Activated T-helper 2 cell treated with anti-CD3 and anti-CD28 coated beads, Interferon-gamma antibody, Interleukin-2, Interleukin-4, amounts not matched to agents 10 μg/mL and 5 μg/mL and 100 μg/mL, durations not matched to agents 14 hours and 24 hours and 36 hours (primary cell): ENCODE results near the gene SURF4. TPM values are rescaled to one million over a fixed set of nuclear protein-coding genes. Genes with fewer than 3 reads are reported as not detected.
"Not testable (repeated sequence)": the region's sequence is repeated elsewhere in the genome, so short reads cannot be mapped to it uniquely, and the experiment has no call there.

Source experiments
- DNase-seq: peaks from one replicate; pipeline ENCODE4 v3.0.0; 2021; ENCODE audit warnings: low spot score
- H3K27ac Mint-ChIP-seq: one replicate; pipeline ENCODE4 v1.8.0; 2021; ENCODE audit warnings: mixed read lengths
- H3K27me3 Mint-ChIP-seq: one replicate; pipeline ENCODE4 v1.8.0; 2021; ENCODE audit warnings: low read depth, mixed read lengths
- H3K36me3 Mint-ChIP-seq: one replicate; pipeline ENCODE4 v1.8.0; 2021; ENCODE audit warnings: low read depth, mixed read lengths
- H3K4me1 Mint-ChIP-seq: one replicate; pipeline ENCODE4 v1.8.0; 2021; ENCODE audit warnings: low read depth, mixed read lengths
- H3K4me3 Mint-ChIP-seq: one replicate; pipeline ENCODE4 v1.8.0; 2021; ENCODE audit warnings: low read depth, mild to moderate bottlenecking, moderate library complexity, mixed read lengths
- H3K9me3 Mint-ChIP-seq: one replicate; pipeline ENCODE4 v1.8.0; 2021; ENCODE audit warnings: mixed read lengths
- intact Hi-C: fragments of 100-400 bp; cut with micrococcal nuclease; formaldehyde crosslinking; loops from one replicate; pipeline ENCODE4 v1.15.1; 2023
- total RNA-seq: library from RNA; stranded (reverse); gene quantifications from 2 replicates; pipeline ENCODE4 v1.2.3, GENCODE V29; 2022

Gene SURF4
- total RNA-seq, 1 donor from 2014 or later = 393 TPM

DNA sequence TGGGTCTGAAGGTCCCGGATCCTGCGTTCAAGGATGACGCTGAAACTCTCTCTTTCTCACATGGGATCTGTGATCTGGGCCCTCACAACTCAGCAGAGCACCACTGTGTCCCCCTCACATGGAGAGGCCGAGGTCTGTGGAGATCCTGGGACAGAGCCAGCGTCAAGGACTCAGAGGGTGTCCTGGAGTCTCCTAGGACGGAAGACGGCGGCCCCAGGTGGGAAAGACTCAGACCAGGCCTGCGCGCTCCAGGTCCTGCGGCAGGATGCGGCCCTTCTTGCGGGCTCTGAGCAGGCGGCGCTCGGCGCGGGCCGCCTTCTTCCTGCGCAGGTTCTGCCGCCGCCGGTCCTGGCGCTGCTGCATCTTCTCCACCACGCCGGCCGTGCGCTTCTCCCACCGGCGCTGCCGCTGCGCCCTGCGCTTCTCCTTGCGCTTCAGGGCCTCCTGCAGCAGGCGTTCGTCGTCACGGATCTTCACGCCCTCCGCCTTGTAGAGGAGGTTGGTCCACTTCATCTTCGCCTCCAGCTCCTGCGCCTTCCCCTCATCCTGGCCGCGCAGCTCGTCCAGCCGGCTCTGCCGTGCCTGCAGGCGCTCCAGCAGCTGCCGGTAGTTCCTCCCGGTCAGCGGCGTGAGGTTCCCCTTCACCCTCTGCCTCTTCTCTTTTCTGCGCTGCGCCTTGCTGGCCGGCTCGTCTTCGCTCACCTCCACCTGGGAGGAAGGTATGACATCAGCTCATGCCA lies 44.0 kb downstream of the SURF4 start:
- no peak overlapping the region for H3K27ac Mint-ChIP-seq
- no peak overlapping the region for H3K4me3 Mint-ChIP-seq
- DNase-seq = no peak
- peaks cover 12% of the 10 kb centered on the region for H3K4me1 Mint-ChIP-seq
- no peaks in the 10 kb centered on the region for H3K27me3 Mint-ChIP-seq
- peaks cover 76% of the 10 kb centered on the region for H3K36me3 Mint-ChIP-seq
- H3K9me3 Mint-ChIP-seq = no peaks in the 10 kb centered on the region
- intact Hi-C loops = loop anchor here (10.0 kb wide), 1 partner anchor 147 kb away; no protein-coding TSS in a partner anchor

DNA sequence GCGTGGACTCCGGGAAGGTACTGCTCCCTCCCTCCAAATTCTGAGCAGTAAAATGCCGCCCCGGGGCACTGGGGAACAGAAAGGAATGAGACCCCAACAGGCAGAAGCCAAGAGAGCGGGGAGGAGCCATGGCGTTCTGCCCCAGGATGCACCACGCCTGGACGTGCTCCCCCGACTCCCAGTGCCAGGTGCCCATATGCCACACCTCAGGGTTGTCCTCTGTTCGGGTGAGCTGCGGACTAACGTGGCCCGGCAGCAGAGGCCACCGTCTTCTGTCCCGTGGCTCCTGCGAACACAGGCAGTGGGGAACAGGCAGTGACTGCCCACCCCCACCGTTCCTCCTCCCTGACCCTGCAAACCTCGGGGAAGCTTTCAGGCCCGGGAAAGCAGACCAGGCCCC lies 44.6 kb downstream of the SURF4 start:
- Mint-ChIP-seq H3K4me3 (no peak overlapping the region), H3K27ac (no peak overlapping the region)
- intact Hi-C loops = loop anchor here (10.0 kb wide), 1 partner anchor 146 kb away; no protein-coding TSS in a partner anchor

DNA sequence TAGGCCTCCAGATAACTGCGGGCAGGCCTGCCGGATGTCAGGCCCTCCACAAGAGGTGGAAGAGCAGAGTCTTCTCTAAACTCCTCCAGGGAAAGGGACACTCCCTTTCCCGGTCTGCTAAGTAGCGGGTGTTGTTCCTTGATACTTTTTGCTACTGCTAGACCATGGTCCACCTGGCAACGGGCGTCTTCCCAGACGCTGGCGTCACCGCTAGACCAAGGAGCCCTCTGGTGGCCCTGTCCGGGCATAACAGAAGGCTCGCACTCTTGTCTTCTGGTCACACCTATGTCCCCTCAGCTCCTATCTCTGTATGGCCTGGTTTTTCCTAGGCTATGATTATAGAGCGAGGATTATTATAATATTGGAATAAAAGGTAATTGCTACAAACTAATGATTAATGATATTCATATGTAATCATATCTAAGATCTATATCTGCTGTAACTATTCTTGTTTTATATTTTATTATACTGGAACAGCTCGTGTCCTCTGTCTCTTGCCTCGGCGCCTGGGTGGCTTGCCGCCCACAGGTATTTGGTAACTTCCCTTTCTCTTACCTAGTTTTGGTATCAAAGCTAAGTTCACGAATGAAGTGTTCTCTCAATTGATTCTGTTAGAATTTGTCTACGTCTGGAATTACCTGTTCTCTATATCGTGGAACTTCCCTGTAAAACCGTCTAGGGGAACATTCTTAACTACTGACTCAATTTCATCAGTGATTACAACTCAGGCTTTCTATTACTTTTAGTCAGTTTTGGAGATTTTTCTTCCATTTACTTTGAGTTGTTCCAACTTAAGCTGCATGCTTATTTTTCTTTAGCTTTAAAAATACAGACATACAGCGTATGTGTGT lies 46.3 kb downstream of the SURF4 start:
- H3K4me1 Mint-ChIP-seq = not testable (repeated sequence)

More for the DNA sequence above, 44.6 kb downstream of the SURF4 start:
- H3K36me3 Mint-ChIP-seq = peaks cover 72% of the 10 kb centered on the region
- no peak for DNase-seq
- H3K9me3 Mint-ChIP-seq = no peaks in the 10 kb centered on the region
- peaks cover 12% of the 10 kb centered on the region for H3K4me1 Mint-ChIP-seq
- H3K27me3 Mint-ChIP-seq = no peaks in the 10 kb centered on the region

DNA sequence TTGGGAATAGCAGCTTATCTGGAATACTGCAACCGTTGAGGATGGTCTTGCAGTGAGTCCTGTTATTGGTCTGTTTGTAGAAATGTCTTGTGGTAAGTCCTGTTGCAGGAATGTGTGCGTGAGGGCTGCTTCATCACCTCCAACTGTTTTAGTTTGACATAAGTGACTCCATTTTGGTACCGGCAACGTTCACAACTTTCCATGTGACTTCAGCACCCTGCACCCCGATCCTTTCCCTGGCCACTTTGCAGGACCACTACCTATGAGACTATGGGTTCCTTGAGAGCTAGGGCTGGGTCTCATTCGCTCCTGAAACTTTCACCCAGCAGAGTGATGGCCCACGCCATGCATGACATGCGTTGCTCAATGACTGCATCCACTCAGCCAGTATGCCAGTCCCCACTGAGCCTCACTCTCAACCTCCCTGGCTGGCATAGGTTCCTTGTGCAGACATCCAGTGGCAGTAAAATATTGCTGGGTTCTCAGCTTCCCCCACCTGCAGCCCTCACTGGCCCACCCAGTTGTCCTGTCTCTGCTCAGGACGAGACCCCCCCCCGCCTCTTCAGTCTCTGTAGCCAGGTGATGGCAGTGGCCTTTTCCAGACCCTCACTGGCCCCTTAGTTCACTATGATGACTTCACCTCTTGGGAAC lies 47.9 kb downstream of the SURF4 start:
- no peak overlapping the region for H3K27ac Mint-ChIP-seq
- DNase-seq = no peak
- intact Hi-C loops = no loop called here
- no peaks in the 10 kb centered on the region for H3K27me3 Mint-ChIP-seq
- no peaks in the 10 kb centered on the region for H3K4me1 Mint-ChIP-seq
- no peaks in the 10 kb centered on the region for H3K9me3 Mint-ChIP-seq
- no peak overlapping the region for H3K4me3 Mint-ChIP-seq
- H3K36me3 Mint-ChIP-seq = peaks cover 43% of the 10 kb centered on the region

More for the DNA sequence above, 46.3 kb downstream of the SURF4 start:
- not testable (repeated sequence) for H3K27ac Mint-ChIP-seq, H3K4me3 Mint-ChIP-seq, H3K27me3 Mint-ChIP-seq, DNase-seq, H3K9me3 Mint-ChIP-seq
- intact Hi-C loops = loop anchor here (10.0 kb wide), 1 partner anchor 145 kb away; no protein-coding TSS in a partner anchor
- peaks cover 59% of the 10 kb centered on the region for H3K36me3 Mint-ChIP-seq

DNA sequence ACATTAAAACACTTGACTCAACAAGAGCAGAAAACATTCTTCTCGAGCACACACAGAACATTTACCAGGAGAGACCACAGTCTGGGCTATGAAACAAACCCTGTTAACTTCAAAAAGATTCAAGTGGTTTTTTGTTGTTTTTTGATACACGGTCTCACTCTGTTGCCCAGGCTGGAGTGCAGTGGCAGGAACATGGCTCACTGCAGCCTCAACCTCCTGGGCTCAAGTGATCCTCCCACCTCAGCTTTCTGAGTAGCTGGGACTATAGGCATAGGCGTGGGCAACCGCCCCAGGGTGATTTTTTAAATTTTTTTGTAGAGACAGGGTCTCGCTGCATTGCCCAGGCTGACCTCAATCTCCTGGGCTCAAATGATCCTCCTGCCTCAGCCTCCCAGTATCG lies 48.8 kb downstream of the SURF4 start:
- H3K4me1 Mint-ChIP-seq, H3K4me3 Mint-ChIP-seq, intact Hi-C loops, H3K27me3 Mint-ChIP-seq, H3K9me3 Mint-ChIP-seq, H3K27ac Mint-ChIP-seq, DNase-seq: not testable (repeated sequence)
- H3K36me3 Mint-ChIP-seq = peaks cover 34% of the 10 kb centered on the region

DNA sequence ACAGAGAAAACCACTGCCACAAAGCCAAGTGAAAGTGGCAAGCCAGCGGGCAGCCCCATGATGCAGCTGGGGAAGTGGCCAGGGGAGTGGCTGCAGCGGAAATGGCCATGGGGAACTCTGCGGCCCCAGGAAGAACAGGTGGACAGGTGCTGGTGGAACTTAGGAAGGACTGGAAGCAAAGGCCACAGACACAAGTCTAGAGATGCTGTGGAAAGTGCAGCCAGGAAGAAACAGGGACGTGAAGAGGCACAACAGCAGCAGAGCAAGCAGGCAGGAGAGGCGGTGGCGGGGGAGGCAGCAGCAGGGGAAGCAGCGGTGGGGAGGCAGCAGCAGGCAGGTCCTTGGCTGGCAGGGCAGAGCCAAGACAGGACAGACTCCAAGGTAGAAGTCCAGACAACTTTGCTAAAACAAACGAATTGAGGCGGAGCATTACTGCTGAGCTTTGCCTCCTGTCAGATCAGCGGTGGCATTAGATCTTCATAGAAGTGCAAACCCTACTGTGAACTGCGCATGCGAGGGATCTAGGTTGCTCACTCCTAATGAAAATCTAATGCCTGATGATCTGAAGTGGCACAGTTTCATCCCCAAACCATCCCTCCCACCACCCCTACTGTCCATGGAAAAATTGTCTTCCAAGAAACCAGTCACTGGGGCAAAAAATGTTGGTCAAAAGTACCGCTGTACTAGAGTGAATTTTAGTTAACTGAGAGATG lies 51.7 kb downstream of the SURF4 start:
- no peak for DNase-seq
- H3K27ac Mint-ChIP-seq = no peak overlapping the region
- no peak overlapping the region for H3K4me3 Mint-ChIP-seq
- peaks cover 13% of the 10 kb centered on the region for H3K36me3 Mint-ChIP-seq
- no peaks in the 10 kb centered on the region for H3K4me1 Mint-ChIP-seq
- no peaks in the 10 kb centered on the region for H3K9me3 Mint-ChIP-seq
- intact Hi-C loops = no loop called here
- no peaks in the 10 kb centered on the region for H3K27me3 Mint-ChIP-seq

DNA sequence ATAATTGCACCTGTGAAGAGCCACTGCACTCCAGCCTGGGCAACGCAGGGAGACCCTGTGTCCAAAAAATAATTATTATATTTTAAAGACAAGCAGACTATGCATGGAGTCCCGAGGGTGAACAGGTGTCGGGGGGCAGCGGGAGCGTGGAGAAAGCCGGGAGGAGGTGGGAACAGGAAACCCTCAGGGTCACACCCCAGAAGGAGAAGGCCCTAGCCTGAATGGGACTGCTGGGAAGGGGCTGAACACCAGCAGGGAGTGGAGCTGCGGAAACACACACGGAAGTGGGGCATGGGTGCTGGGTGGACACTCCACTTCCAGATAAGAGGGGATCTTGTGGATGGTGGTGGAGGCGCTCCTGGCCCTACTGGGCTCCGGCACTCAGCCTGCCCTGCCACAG lies 52.6 kb downstream of the SURF4 start:
- Mint-ChIP-seq H3K27ac (no peak overlapping the region), H3K9me3 (no peaks in the 10 kb centered on the region), H3K4me1 (no peaks in the 10 kb centered on the region), H3K36me3 (peaks cover 3% of the 10 kb centered on the region), H3K4me3 (no peak overlapping the region), H3K27me3 (no peaks in the 10 kb centered on the region)
- intact Hi-C loops = no loop called here
- DNase-seq = no peak

DNA sequence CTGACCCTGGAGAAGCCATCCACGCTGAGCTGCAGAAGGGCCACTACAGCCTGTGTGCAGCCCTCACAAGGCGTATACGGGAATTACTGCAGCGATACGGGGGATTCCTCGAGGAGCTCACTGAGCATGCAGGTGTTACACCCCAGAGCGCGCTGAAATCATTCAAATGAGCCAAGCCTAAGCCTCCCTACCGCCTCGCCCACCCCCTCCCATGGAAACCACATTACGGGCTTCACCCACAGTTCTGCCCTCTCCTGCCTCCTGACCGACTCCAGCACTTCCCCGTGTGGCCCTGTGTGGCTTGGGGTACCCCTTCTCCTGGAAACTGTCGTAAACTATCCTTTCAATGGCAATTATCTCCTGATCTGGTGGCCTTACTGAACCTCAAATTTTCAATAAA lies 53.2 kb downstream of the SURF4 start:
- Mint-ChIP-seq H3K36me3 (no peaks in the 10 kb centered on the region), H3K27ac (no peak overlapping the region), H3K27me3 (no peaks in the 10 kb centered on the region), H3K4me1 (no peaks in the 10 kb centered on the region), H3K4me3 (no peak overlapping the region), H3K9me3 (no peaks in the 10 kb centered on the region)
- no peak for DNase-seq
- intact Hi-C loops = no loop called here

DNA sequence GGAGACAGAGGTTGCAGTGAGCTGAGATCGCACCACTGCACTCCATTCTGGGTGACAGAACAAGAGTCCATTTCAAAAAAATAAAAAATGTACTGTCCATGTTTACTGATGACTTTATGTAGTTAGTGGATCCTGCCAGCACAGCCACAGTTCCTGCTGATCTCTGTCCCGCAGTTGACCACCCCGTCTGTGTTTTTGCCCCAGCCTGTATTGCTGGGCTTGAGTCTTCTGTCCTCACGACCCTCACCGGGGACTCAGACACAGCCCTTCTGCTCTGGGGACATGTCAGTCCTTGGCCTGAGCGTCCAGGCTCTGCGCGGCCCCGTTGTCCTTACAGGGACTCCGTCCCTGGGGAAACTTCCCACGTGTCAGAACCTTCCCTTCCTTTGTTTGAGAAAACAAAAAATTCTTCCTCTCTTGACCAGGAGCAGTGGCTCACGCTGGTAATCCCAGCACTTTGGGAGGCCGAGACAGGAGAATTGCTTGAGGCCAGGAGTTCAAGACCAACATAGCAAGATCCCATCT lies 54.4 kb downstream of the SURF4 start:
- H3K36me3 Mint-ChIP-seq = no peaks in the 10 kb centered on the region
- intact Hi-C loops = no loop called here
- H3K9me3 Mint-ChIP-seq = no peaks in the 10 kb centered on the region
- no peak overlapping the region for H3K4me3 Mint-ChIP-seq
- no peak overlapping the region for H3K27ac Mint-ChIP-seq
- no peak for DNase-seq
- H3K4me1 Mint-ChIP-seq = no peaks in the 10 kb centered on the region
- no peaks in the 10 kb centered on the region for H3K27me3 Mint-ChIP-seq

DNA sequence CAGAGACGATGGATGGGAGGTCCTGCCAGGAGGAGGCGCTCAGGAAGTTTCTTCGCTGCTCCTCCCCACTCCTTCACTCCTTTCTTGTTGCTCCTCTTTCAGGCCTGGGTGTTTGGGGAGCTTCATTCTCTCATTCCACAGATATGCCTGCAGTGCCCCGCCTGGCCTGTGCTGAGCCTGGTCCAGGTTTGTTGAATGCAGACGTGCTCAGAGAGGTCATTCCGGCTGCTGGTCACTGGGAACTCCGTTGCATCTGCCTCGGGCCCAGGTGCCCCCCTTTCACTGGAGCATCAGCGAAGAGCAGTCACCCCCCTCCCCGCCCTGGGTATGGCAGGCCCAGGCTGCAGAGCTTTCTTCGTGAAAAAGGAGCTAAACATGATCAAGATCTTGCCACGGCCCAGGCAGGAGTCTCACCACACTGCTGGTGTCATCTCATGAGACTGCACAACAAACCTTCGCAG lies 55.4 kb downstream of the SURF4 start:
- Mint-ChIP-seq H3K36me3 (no peaks in the 10 kb centered on the region), H3K4me3 (no peak overlapping the region), H3K27me3 (no peaks in the 10 kb centered on the region), H3K27ac (no peak overlapping the region), H3K9me3 (no peaks in the 10 kb centered on the region), H3K4me1 (no peaks in the 10 kb centered on the region)
- intact Hi-C loops = no loop called here
- no peak for DNase-seq

DNA sequence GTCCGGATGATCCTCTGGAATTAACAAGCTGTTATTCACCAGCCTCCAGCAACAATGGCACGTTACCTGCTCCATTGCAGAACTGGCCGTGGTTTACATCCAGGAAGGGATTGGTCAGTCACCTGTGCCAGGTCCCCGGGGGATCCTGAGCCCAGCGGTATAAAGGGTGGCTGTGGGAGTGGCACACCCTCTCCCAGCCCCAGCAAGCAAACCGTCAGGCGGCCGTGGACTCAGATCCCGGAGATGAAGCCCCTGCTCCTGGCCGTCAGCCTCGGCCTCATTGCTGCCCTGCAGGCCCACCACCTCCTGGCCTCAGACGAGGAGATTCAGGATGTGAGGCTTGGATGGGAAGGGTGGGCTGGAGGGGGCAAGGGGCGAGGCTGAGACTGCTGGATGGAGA lies 58.3 kb downstream of the SURF4 start:
- intact Hi-C loops, H3K27me3 Mint-ChIP-seq, H3K9me3 Mint-ChIP-seq, H3K4me3 Mint-ChIP-seq, H3K27ac Mint-ChIP-seq, H3K4me1 Mint-ChIP-seq, H3K36me3 Mint-ChIP-seq, DNase-seq: not testable (repeated sequence)

DNA sequence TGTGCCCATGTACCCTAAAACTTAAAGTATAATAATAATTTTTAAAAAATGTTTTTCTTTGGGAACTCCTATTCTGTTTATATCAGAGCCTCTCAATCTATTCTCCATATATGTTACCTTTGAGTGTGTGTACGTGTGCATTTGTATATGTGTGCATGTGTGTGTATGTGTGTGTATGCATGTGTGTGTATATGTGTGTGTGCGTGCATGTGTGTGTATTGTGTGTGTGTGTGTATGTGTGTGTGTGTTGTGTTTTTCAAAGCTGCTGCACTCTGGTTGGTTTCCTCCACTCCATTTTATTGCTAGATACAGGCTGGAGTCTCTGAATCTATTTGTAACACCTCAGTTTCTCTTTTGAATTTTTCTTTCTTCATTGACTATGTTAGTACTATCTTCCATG lies 59.9 kb downstream of the SURF4 start:
- Mint-ChIP-seq H3K9me3 (no peaks in the 10 kb centered on the region), H3K4me3 (no peak overlapping the region), H3K27me3 (no peaks in the 10 kb centered on the region), H3K4me1 (no peaks in the 10 kb centered on the region), H3K27ac (no peak overlapping the region), H3K36me3 (no peaks in the 10 kb centered on the region)
- no peak for DNase-seq
- intact Hi-C loops = no loop called here
